Measurements from ENCODE around the gene MSI2.

MSI2 gene

DNA sequence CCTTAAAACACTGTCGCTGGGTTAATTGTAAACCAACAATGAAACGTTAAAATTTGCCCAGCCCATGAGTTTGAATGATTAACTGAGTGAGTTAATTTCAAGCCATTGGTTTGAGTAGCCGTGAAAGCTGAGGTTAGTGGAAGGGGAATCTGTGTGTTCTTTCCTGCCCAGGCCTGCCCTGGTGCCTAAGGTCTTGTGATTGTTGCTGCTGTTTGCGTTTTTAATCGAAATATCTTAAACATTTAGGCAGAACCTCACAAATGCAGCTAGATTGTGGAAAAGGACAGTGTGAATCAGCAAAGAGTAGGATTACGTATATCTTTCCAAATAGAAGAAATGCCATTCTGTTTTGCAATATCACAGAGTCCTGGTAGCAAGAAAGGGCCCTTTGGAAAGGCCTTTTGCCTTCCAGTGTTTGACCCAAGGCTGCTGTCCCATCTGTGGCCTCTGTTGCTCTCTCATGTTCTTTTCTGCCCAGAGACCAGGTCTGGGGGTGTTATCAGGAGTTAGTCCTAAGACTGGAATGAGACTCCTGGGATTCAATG is 113.8 kb downstream of the MSI2 start:
- DNase-seq (ENCODE audit: low read depth) = no peak

DNA sequence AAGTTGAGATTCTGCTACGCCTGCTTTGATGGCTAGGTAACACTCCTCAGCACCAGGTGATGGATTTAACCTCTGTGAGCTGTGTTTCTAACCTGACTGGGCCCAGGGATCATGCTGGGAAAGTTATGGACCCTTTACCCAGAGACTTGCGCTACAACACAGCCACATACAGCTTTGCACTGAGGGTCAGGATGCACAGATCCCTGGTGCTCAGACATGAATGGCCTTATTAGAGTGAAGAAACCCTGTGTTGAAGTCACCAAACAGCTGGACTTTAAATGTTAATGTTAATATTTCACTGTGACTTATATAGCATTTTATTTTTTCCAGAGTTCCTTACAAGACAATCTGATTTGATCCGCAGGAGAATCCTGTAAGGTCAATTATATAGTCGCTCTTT is 114.3 kb downstream of the MSI2 start:
- DNase-seq (ENCODE audit: low read depth) = no peak

DNA sequence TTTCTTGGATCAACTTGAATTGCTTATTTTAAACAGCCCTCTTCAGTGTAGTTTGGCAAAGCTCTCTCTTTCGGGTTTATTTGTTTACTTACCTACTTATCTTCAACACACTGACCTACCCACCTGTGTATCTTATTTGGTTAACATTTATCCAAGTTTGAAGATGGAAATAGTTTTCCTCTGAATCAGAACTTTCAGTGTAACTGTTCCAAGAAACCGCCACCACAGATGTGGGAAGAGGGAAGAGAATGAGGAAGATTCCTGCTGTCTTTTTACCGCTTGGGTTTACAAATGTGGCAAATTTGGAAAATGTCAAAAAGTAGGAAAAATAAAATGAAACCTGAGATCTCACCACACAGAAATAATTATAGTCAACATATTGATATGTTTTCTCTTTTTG is 115.8 kb downstream of the MSI2 start:
- no peak for DNase-seq (ENCODE audit: low read depth)

DNA sequence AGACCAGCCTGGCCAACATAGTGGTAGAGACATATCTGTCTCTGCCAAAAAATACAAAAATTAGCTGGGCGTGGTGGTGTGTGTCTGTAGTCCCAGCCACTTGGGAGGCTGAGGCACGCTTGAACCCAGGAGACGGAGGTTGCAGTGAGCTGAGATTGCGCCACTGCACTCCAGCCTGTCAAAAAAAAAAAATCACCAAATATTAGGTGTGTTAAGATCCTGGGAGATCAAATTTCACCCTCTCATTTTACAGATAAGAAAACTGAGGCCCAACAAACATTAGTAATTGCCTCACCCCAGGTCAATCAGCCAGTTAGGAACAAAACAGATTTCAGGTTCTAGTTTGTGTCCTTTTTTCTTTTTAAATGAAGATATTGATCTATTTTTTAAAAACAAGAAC is 116.7 kb downstream of the MSI2 start:
- DNase-seq (ENCODE audit: low read depth) = no peak

DNA sequence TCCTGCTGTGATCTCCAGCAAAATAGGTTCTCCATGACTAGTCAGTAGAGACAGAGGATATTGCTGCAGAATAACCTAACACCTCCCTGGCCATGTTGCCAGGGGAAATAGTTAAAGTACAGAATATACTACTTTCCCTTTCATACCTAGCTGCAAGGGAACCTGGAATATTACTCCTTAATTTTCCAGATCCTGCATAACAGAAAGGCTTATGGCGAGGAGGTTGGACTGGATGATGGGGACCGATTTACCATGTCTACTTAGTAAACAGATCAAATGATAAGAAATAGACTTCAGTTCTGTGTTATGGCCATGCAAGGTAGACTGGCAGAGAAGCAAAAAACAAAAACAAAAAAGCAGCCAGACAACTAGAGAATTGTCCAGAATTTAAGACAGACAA is 117.4 kb downstream of the MSI2 start:
- no peak for DNase-seq (ENCODE audit: low read depth)

DNA sequence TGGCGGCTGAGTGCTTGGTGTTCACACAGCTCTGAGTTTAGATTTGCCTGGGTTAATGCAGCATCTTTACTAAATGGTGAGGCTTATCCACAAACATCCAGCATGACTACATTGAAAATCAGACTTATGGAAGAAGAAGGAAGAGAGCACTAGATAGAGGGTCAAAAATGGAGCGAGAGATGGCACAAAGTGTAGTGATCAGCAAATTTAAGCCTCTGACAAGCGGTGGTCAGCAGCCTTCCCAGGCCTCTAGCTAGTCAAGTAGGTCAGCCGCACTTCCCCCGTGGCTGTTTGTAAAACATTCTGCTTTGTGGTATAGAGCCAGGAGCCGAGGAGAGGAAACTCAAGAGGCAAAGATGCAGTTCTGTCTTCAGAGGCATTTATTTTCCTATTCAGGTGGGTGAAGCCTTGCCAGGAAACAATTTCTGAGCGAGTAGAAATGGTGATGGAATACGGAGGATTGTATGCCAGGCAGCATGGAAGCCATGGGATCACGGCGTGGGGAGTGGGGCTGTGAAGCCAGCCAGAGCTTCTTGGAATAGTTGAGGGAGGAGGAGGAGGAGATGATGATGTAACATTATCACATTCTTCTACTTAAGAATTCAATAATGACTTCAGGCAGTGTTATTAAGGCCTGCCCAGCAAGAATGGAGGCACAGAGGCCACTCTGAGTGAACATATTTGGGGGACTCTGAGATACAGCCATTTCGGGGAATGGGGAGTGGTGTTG is 118.9 kb downstream of the MSI2 start:
- no peak for DNase-seq (ENCODE audit: low read depth)

DNA sequence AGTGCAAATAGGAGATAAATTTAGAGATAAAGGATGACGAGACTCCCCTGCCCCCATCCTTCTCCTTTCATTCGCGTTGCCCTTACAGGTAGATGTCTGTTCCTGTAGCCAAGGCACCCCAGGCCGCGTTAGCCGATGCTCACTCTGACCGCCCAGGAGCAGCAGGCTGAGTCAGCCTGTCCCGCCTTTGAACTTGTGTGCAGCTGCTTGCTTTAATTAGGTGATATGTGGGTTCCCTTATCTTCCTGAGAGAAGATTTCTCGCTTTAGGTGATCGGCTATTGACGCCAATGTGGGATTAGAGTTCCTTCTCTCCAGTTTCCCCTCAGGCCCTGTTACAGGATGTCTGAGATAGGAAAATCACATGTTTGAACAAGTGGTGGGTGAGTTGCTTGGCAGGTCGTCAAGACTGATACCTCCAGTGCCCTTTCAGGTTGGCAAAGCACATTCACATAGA is 119.5 kb downstream of the MSI2 start:
- no peak for DNase-seq (ENCODE audit: low read depth)

DNA sequence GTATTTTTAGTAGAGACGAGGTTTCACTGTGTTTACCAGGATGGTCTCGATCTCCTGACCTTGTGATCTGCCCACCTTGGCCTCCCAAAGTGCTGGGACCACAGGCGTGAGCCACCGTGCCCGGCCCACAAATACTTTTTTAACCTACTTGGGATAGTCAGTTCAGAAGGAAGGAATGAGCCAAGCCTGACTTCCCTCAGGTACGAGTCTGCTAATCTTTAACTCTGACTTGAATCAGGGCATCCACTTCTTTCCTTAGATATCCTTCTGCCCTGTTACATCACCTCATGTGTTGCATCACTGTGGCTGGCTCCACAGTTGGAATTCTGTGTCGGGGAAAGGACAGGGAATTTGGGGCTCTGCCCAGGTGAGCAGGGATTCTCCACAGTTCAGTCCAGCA is 120.8 kb downstream of the MSI2 start:
- no peak for DNase-seq (ENCODE audit: low read depth)

DNA sequence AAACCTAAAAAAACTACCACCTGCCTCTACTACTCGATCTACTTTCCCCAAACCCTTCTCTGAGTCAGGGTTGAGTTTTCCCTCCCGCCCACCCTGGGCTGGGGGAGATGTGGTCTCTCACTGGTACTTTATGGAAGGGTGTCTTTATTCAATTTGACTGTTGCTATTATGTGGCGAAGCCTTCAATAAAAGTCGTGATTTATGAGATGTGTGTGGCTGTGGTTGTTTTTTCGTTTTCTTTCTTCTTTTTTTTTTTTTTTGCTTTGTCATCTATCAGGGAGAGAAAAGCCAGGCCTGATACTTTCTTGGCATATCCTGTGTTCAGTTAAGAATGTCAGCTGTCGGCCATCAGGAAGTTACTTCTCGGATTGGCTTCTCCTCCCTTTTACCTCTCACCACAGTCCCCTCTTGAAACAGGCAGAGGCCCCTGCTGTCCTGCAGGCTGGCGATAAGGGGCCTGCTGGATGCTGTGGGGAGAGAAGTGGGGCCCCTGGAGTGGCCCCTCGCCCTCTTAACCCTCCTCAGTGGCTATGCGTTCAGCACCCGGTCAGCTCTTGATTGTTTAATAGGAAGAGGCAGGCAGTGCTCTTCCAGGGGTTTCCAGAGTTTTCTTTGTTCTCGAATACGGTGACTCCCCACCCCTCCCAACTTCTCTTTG is 123.0 kb downstream of the MSI2 start:
- no peak for DNase-seq (ENCODE audit: low read depth)

DNA sequence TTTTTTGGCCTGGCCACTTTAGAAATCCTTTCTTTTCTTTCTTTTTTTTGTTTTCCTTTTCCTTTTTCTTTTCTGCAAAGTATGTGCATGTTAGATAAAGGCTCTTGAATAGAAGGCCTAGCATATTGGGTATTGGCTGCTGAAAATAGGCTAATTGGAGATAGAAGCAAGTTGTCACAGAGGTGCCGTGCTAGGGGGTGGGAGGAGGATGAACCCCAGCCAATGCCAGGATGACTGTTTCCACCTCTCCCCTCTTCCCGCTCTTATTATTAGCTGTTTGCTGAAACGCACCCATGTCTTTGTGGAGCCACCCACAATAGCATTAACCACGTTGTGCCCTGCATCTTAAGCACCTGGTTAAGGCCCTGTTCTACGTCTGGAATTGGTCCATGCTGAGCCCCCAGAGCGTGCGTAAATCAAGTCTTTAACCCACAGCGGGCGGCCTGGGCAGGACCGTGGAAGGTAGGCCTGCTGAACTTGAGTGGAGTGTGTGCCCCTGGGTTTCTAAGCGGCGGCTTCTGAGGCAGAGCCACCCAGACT is 123.6 kb downstream of the MSI2 start:
- DNase-seq (ENCODE audit: low read depth) = no peak

DNA sequence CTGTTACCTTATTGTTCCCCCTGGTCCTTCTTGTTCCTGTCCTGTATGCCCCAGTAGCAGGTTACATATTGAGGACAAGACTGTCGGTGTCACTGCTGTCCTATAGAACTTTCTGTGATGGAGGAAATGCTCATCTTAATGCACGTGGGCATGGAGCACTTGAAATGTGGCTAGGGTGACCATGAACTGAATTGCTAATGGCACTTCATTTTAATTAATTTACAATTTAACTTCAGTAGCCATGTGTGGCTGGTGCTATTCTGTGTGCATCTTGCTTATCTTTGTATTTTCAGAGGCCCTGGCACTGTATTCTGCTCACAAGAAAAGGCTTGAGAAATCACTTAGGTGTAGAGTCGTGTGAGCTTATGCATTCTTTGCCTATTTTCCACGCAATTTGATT is 125.2 kb downstream of the MSI2 start:
- no peak for DNase-seq (ENCODE audit: low read depth)

DNA sequence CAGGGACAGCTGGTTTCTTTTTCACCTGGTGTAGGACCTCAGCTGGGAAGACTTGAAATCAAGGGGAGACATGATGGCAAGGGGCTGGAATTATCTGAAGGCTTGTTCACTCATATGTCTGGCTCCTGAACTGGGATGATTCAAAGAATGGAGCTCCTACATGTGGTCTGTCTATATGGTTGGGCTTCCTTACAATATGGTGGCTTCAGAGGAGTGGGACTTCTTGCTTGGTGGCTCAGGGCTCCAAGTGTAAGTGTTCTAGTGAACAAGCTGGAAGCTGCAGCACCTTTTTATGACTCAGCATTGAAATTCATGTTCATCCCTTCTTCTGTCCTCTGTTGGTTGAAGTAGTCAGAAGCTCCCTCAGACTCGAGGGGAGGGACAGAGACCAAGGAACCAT is 127.9 kb downstream of the MSI2 start:
- no peak for DNase-seq (ENCODE audit: low read depth)

DNA sequence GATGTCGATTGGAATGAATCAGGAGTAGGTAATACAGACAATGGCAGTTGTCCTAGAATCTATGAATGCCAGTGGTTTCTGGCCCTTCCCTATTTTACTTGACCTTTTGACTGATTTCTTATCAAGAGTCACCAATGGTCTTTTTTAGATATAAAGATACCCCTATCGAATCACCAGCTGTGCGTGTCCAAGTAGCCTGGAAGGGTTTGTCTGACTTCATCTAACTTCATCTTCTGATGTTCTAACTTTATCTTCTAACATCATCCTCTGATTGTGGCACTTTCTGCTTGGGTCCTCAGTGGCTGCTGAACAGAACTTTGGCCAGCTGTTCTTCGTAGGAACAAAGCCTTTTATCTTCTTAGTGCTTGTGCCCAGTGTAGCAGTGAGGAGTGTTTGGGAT is 129.7 kb downstream of the MSI2 start:
- no peak for DNase-seq (ENCODE audit: low read depth)

DNA sequence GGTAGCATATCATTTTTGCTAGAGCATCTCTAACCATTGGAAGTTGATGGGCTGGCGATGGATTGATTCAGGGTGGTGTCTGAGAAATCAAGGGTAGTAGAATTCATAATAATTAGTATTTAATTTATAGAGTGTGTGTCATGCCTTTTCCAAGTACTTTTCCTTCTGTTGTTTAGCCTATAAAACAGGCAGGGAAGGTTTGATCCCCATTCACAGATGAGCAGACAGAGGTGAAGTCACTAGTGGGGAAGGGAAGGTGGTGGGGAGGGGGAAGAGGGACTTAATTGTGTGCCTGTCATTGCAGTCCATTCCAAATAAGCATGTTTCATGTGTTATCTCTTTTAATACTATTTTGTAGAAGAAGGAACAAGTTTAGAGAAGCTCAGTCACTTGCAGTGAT is 131.3 kb downstream of the MSI2 start:
- DNase-seq (ENCODE audit: low read depth) = no peak

DNA sequence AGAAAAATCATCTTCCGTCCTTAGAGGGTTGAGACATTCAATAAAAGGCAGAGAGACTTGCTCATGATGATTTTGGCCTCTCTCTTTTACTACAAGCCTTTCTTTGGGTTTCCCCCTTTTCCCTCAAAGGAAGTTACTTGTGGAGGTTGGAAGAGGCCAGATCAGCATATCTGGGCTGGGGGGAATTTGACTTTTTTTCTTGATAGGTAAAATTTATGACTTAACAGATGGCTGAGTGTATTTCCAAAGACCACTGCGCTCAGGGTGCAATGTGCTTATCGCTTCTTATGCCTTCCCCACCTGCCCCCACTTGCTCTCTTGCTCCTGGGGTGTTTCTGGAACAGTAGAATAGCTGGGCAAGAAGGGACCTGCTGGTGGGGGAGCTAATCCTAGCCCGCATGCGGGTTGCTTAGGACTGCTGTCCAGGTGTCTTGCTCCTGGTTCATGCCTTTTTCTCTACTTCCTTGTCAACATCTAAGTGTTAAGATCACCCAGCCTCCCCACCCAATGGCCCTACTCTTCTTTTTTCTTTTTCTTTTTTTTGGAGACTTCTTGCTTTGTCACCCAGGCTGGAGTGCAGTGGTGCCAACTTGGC is 131.9 kb downstream of the MSI2 start:
- DNase-seq (ENCODE audit: low read depth) = no peak

DNA sequence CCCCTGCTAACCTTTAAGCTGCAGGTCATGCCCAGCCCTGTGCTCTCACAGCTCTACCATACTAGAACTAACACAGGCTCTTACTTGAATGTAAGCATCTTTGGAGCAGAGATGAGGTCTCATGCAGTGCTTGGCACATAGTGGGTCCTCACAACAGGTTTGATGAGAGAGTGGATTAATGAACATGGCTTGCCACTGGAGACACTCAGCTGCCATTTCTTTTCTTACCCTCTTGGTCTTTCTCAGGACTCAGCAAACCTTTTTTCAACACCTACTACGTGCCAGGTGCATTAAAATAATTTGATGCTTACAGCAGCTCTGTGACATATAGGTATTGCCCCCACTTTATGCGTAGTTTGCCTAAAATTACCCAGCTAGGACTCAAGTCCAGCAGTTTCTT is 133.2 kb downstream of the MSI2 start:
- no peak for DNase-seq (ENCODE audit: low read depth)

DNA sequence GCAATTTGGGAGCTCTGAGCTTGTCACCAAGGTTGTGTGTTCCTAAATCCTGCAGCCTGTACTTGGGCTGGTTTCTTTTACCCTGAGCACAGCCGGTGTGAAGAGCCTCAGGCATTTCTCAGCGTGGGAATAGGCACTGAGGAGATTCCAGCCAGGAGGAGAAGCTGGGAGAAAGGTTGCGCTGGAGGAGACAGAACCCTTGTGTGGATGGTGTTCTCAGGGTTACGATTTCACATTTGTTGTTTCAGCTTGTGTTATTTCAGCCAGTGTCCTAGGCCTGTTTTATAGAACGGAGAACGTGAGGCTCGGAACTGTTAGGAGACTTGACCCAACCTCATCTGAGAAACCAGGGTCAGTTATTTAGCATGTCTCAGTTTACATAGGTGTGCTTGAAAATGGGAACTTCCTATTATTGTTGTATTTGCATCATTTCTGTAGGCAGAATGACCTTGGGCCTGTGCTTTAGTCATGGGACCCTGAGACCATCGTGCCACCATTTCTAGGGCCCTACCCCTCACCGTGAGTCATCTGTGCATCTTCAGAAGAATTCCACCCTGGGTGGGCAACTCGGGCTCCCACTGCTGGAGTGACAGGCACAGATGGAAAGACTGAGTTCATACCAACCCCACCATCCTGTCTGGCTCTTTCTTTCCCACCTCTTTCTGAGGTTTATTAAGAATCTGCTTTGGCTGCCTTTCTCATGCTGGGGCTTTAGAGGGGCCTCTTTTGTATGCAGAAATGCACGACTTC is 134.9 kb downstream of the MSI2 start:
- DNase-seq (ENCODE audit: low read depth) = no peak

DNA sequence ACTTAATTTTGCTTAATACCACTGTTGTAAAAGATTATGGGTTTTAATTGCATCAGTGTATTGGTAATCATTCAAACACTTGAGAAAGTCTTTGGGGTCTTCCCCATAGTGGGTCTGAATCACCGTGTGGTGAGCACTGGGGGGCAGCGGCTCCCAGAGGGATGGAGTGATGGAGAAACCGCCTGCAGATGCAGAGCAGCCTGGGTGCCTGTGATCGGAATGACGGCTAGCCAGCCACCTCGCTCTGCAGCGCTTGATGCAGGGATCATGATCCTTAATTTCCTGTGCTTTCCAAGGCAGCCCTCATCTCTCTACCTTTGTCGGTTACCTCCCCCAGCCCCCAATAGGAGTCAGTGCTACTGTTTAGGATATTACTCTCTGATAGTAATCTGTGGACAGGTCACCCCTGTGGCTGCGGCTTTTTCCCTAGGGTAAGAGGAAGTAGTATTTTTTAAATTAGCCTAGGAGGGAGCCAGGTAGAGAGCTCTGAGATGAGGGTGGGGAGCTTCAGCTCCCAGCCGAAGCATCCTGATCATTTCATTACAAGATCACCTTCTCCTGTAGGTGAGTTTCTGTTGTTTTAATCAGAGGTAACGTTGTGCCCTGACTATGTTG is 135.6 kb downstream of the MSI2 start:
- DNase-seq (ENCODE audit: low read depth) = no peak

DNA sequence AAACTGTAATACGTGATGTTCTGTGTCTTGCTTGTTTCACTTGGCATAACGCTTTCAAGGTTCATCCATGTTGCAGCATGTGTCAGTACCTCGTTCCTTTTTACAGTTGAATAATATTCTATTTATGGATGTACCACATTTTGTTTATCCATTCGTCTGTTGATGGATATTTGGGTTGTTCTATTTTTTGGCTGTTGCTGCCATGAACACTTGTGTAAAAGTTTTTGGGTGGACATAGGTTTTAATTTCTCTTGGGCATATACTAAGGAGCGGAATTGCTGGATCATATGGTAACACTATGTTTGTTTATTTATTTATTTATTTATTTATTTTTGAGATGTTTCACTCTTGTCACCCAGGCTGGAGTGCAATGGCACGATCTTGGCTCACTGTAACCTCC is 137.0 kb downstream of the MSI2 start:
- DNase-seq (ENCODE audit: low read depth) = no peak

DNA sequence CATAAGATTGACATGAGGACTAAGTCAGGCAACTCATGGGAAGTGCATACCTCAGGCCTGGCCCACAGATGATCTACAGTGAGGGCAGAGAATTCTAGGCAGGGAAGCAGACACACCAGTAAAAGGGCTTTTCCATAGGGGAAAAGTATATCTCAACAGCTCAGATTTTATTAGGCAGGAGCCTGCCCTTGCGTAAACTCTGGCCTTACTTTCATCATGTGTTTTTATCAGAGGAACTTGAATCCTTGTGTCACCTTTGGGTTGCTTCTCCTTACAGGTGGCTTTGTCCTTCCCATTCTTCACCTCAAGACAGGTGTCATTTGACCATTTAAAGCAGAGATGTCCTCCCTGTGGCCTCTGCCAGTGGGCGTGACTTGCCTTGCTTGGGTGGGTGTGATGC is 138.1 kb downstream of the MSI2 start:
- DNase-seq (ENCODE audit: low read depth) = no peak

DNA sequence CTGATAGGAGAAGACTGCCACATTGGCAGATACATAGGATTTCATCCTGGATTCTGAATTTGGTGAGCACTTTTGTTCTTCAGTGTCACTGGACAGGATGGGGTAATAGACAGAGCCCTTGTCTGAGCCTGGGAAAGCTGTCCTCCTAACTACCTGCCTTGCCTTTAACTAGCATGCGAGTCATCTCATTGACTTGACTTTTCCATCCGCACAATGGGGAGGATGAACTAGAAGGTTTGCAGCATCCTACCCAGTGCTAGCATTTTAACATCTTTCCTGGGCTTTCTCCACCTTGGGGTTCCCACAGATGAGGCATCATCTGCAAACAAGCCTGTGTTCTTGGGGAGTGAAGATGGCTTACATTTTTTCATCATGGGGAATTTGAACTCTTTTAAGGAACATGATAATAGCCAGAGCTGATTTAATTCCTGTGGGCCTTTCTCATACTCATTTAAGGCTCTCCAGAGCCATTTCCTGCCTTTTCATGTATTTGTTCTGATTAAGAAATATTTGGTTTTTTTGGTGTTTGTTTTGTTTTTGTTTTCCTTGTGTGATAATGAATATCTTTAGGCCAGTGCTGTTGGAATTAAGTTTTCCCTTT is 139.5 kb downstream of the MSI2 start:
- no peak for DNase-seq (ENCODE audit: low read depth)

Measured in activated T-cell treated with anti-CD3 and anti-CD28 coated beads for 1 hour (primary cell).